ENCODE measurements around the gene ATXN3L.

ATXN3L gene

GRCh38 chrX:13319953-13320352, at the start of gene ATXN3L:
TSS of gene ATXN3L (minus strand) at chrX:13320053. CDS start at chrX:13319934, 119 bp downstream.
- no peak for DNase-seq

DNA sequence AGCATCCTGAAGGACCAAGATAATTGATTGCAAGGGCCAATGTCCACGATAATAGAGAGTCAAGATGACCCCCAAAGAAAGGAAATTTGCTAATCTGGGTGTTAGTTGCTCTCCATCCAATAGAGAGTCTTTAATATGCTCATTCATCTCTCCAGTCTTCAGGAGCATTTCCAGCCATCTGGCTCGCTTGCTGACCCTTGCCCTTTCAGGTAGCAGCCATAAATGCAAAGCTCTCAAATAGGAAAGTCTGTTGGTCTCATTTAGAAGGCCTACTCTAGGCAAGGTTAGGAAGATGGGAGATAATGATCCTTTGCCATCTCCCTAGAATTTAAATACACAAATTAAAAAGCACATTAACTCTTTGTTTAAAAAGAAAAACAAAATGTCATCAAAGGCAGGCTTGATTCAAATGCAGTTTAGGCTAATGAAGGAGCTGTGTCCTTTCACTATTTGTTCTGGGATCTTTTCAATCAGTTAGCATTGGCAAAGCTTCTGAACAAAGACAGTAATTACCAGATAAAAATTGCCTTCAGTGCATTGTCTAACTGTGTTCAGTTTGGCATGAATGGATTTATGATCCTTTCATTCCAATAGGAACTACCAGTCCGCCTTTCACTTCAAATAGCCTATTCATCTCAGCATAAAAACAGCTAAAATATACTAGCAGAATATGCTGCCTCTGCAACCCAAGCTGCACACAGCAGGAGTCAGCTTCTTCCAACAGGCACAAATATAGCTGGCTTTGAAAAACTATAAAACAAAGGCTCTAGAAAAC, 49.6 kb upstream of the ATXN3L start:
- no peak for DNase-seq

DNA sequence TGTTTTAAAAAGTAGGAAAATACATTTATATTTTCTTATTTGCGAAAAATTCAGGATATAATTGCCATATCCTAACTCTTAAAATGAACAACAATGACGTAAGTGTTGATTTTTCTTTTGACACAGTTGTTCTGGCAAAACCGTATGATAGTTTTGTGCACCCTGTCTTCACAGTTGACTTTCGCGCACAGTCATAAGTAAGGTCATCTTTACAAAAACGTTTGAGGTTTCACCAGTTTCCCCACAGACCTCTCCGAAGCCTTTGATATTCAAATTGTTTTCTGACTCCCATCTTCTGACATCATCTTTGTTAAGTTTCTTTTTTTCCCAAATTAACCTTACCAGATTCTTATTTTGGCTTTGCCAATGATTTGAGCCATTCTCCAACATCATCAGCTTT, 48.1 kb upstream of the ATXN3L start:
- DNase-seq: no peak

DNA sequence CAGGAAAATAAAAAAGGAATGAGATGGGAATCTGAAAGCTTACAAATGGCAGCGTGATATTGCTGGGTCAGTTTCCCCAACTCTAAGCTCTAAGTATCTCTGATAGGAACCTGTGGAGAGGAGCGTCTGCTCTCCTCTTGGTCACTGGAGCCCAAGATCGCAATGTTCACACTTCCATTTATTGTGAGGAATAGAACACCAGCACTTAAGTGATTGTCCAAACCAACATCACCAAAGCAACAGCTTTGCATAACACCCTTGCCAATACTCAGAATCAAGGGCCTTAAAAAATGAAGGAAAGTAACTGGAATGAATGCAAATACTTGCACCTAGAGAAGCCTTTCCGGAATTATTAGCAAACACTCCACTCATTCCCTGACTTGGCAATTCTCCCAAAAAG, 46.8 kb upstream of the ATXN3L start:
- no peak for DNase-seq

- no peak for DNase-seq
These were observed 45.3 kb upstream of the ATXN3L start for GRCh38 chrX:13365161-13365560.

DNA sequence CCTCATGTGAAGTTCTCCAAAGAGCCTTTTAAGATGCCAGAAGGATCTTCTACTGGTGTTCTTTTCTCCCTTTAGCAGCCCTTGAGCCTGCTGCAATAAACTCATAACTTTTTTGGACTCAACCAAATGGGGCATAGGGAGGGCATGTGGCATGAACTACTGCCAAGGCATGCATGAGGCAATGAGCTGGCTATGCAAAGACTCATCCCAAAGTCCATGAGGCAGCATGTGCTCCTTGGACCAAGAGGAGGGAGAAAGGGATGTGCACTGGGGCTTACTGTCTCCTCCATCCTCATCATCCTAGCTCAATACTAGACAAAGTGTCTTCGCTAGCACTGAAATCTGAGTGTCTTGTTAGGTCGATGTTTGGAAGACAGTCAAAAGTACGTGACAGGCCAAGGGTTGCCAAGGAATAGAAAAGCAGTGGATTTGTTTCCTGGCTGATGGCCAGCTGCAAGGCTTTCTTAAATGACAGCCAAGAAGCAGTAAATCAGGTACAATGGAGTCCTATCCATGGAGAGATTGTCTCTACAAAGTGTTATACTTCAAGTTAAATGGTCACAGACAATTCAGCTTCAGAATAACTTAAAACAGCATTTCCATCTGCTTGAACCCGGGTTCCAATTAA, 44.5 kb upstream of the ATXN3L start:
- no peak for DNase-seq

DNA sequence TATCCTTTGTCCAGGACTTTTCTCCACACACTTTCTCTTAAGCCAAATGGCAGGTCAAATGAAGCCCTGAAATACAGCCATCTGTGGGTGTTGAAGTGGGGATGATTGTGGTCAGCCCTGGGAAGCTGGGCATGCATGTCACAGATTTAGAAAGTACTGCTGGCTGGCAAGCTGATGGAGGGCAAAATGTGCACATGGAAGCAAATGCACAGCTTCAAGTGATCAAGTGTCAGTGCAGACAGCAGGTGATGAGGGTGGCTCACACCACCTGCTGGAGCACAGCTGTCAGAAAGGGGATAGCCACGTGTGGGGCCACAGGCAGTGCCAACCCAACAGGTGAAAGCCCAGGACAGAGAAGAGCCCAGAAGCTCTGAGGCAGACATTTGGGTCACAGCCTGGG, 40.3 kb upstream of the ATXN3L start:
- DNase-seq: no peak

DNA sequence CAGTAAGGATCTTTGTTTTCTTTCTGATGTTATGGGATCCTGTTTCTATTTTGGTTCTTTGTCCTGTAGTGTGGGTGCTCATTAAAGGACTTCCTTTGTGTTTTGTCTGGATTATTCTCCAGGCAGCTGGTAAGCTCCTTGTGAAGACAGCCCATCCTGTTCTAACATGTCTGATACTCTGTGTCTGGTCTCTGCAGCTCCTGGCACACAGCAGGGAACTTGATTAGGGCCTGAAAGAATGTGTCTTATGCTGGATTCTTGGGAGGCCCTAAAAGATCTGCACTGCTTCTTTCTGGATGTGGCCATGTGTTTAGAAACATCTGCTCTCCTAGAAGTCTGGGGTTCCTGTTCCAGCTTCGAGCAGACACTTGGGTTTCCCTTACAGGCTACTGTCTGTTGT, 38.1 kb upstream of the ATXN3L start:
- peak in 1 of 2 donors; percentile 42 for DNase-seq

- DNase-seq: no peak
These were observed 26.8 kb upstream of the ATXN3L start for GRCh38 chrX:13346646-13347045.

DNA sequence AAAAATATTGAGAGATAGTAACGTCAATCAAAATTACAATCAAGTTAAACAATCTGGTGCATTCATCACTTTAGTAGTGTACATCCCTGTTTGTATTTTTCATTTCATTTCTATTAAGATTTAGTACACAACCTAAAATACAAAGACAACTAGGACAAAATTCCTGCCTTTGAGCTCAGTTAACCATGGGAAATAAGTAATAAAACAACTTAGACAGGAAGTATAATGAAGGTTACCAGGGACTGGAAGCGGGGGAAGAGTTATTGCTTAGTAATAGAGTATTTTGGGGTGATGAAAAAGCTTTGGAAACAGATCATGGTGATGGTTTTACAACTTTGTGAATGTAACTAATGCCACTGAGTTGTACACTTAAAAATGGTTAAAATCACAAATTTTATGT, 25.6 kb upstream of the ATXN3L start:
- DNase-seq: no peak

DNA sequence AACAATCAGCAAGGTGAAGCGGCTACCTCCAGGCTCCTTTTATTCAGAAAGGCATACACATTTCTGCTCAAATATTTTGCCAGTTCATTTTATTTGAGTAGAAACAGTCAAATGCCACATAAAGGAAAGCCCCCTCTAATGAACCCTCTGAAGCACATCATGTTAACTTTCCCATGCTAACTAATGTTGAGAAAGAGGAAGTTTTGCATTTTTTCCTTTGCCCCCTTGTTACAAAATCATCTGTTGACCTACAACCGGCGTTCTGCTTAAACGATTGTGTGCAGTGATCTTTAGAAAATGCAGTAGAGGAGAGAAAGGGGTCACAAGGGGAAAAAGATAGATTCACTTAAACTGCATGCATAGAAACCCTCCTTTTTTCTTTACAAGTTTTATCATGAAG, 25.2 kb upstream of the ATXN3L start:
- DNase-seq: peak in 1 of 2 donors; percentile 20

DNA sequence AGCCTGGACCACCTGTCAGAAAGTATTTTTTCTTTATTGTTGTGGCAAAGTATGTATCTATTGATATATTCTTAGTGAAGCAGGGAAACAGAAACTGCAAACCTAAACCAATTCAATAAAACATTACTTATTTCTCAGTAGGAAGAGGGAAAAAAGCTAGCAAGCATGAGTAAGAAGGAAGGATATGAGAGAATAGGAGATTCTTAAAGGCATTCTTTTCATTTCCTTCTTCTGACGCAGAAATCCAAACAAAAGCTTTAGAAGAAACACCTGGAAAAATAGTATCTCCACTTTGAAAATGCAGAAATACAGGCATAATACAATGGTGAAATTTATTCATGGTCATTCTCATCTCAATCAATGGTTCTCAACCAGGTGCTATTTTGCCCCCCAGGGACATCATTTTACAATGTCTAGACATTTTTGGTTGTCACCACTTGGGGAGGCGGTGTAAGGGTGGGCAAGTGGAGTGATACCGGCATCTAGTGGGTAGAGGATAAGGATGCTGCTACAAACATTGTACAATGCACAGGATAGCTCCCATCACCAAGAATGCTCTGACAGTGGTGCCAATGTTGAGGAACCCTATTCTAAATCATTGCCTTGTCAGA, 21.7 kb upstream of the ATXN3L start:
- no peak for DNase-seq

GRCh38 chrX:13340182-13340791, 20.4 kb upstream of the ATXN3L start:
- no peak for DNase-seq

DNA sequence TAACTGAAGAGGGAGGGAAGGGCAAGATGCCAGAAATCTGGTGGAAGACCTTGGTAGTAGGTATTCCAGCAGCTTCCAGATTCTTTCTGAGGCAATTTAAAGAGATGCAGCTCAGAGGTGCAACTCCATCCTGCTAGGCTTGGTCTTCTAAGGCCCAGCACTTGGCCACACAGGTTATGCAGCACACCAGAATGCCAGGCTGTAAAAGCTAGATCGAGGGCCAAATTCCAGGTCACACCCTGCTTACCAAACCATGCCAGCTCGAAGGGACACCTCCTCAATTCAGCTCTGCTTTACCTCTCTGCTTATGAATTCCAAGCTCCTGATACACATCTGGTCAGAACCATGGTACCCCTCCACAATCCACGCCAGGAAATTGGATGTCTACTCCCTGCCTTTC, 19.8 kb upstream of the ATXN3L start:
- no peak for DNase-seq

DNA sequence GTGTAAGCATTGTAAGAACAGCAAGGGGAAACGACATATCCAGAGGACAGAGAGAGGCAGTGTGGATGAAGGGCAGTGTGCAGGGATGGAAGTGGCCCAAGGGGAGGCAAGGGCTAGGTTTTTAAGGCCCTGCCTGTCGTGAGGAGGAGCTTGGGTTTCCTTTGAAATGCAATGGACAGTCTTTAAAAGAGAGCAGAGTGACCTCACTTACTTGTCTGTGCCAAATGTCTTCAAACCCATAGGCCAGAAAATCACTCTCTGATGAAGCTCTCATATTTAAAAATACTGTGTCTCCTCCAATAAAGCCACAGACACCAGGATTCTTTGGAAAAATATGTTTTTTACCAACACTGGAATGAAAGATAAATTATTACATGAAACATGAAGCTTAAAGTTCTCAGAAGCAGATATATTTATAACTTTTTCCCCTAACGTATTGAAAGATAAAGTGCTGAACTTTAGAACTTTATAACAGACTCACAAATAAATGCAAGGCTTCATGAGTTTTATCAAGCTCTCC, 19.2 kb upstream of the ATXN3L start:
- no peak for DNase-seq

DNA sequence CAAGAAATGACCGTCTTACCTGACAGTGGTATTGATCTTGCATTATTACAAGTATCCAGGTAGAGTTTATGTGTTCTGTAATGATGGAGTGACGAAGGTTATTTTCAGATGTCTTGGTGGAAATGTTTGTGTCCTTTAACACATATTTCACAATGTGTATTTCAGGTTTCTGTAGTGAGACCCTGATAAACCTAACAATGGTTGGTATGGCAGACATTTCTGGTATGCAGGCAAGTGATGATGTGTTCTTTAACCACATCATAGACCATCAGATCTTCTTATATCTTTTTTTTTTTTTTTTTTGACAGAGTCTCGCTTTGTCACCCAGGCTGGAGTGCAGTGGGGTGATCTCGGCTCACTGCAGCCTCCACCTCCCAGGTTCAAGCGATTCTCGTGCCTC, 14.6 kb upstream of the ATXN3L start:
- DNase-seq: no peak

DNA sequence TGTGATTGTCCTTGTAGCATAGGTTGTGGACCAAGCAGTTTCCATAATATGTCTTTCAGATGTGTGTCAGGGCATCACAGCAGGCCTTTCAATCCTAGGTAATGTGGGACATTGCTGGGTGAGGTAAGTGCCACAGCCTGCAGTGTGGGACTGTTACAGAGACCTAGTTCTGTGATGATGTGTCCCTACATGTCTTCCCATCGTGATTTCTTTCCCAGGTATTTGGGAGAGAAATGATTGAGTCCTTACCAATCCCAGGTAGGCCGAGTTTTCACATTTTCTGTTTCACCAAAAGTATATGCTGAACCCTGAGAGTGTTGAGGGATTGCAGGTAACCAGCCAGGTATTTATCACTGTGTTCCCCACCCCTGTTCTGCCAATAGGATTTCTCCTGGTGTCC, 10.6 kb upstream of the ATXN3L start:
- DNase-seq: no peak

DNA sequence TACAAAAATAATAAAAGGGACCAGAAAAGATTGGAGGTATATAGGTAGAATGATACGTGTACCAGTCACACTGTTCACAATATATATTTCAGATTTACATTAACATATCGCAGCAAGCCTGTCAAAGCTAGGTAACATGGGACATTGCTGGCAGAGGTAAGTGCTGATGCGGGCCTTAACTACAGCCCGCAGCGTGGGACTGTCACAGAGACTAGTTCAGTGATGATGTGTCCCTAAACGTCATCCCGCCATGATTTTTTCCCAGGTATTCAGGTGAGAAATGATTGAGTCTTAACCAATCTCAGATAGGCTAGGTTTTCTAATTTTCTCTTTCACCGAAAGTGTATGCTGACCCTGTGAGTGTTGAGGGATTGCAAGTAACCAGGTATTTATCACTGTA, 7.8 kb upstream of the ATXN3L start:
- DNase-seq: no peak

DNA sequence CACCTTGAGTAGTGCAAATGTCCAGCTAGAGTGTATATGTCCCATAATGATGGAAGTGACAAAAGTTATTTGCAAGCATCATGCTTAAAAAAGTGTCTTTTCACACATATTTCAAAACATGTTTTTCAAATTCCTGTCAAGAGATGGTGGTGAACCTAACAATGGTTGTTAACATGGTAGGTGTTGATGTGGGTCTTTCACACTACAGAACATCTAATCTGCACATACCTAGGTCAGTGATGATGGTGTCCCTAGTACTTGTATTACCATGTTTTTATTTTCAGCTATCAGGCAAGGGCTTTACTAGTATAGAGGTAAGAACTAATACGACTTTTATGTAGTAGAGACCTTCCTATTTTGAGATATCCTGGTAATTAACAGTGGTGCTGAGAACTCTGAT, 3.4 kb upstream of the ATXN3L start:
- DNase-seq: no peak

- no peak for DNase-seq
These were observed 2.5 kb downstream of the ATXN3L start for GRCh38 chrX:13317366-13317765.

- DNase-seq: no peak
These were observed 8.3 kb downstream of the ATXN3L start for GRCh38 chrX:13311560-13311959.

GRCh38 chrX:13309631-13310030, 10.2 kb downstream of the ATXN3L start:
- DNase-seq: no peak

GRCh38 chrX:13307041-13307440, 12.8 kb downstream of the ATXN3L start:
- no peak for DNase-seq

DNA sequence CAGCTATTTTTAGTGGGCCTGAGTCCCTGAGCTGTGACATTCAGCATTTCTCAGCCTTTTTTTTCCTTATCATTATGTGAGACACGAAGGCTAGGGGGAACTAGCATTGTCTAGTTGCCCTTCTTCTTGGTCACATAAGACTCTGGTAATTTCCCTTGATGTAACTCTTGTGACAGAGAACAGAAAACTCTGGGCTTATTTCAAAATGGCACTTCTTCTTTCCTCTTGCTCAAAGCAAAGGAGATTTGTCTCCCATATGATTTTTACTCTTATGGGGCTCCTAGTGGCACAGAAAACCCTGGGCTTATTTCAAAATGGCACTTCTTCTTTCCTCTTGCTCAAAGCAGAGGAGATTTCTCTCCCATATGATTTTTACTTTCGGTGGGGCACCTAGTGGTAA, 14.7 kb downstream of the ATXN3L start:
- no peak for DNase-seq

All from bone marrow (tissue), 2 donors.